Measurements from ENCODE around the gene CCDC12.

CCDC12 gene

DNA sequence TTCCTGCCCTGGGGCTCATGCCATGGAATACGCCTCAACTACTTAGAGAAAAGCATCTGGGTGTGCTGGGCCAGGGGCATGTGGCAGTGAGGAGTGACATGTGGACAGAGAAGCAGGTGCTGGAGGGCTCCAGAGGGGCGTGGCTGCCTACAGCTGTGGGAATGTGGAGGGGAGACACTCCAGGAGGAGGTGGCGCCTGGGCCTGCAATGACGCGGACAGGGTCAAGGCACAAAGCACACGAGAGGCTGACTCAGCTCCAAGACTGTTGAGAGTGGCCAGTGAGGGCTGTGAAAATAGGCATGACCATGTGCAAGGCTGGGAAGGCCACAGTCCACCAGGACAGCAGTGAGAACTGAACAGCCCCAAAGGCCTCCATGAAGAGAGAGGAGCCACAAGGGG lies 50.5 kb downstream of the CCDC12 start:
- Histone ChIP-seq H3K36me3 (ENCODE audit: control insufficient read depth in 1 of 2, insufficient read depth in 2 of 2, low read length in 2 of 2) (peaks cover 30 to 51% of the 10 kb centered on the region in 2 donors), H3K4me1 (ENCODE audit: control insufficient read depth in 1 of 2, insufficient read depth in 2 of 2, low read length in 2 of 2) (peaks cover 50 to 56% of the 10 kb centered on the region in 2 donors), H3K27ac (ENCODE audit: low read depth, low read length) (no peak overlapping the region), H3K9me3 (ENCODE audit: control insufficient read depth in 1 of 2, low read length in 2 of 2) (no peaks in the 10 kb centered on the region), H3K27me3 (ENCODE audit: control insufficient read depth in 1 of 2, insufficient read depth in 2 of 2, low read length in 2 of 2) (no peaks in the 10 kb centered on the region), H3K4me3 (ENCODE audit: low read depth in 1 of 2, low read length in 2 of 2) (no peak overlapping the region), H3K9ac (ENCODE audit: low read depth in 1 of 2, low read length in 2 of 2) (peak overlapping the region in 1 of 2 donors; percentile 44)

DNA sequence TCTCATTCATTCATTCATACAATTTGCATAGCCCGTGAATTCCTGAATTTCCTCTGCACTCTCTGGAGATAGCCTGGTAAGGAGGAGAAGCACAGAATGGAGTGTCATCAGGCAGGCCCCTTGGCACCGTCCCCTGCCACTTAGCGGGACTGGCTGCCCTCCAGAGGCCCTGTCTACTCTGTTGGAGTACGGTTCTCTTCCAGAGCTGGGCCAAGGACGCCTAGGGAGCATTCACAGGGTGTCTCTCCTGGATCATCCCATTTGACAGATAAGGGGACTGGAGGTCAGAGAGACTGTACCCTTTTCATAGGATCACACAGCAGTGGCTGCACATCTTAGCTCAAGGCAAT lies 51.0 kb downstream of the CCDC12 start:
- no peaks in the 10 kb centered on the region for H3K9me3 ChIP-seq (ENCODE audit: control insufficient read depth in 1 of 2, low read length in 2 of 2)
- no peak overlapping the region for H3K4me3 ChIP-seq (ENCODE audit: low read depth in 1 of 2, low read length in 2 of 2)
- peaks cover 45 to 51% of the 10 kb centered on the region in 2 donors for H3K4me1 ChIP-seq (ENCODE audit: control insufficient read depth in 1 of 2, insufficient read depth in 2 of 2, low read length in 2 of 2)
- no peaks in the 10 kb centered on the region for H3K27me3 ChIP-seq (ENCODE audit: control insufficient read depth in 1 of 2, insufficient read depth in 2 of 2, low read length in 2 of 2)
- H3K9ac ChIP-seq (ENCODE audit: low read depth in 1 of 2, low read length in 2 of 2), result no peak overlapping the region
- peaks cover 35 to 56% of the 10 kb centered on the region in 2 donors for H3K36me3 ChIP-seq (ENCODE audit: control insufficient read depth in 1 of 2, insufficient read depth in 2 of 2, low read length in 2 of 2)
- H3K27ac ChIP-seq (ENCODE audit: low read depth, low read length), result no peak overlapping the region

DNA sequence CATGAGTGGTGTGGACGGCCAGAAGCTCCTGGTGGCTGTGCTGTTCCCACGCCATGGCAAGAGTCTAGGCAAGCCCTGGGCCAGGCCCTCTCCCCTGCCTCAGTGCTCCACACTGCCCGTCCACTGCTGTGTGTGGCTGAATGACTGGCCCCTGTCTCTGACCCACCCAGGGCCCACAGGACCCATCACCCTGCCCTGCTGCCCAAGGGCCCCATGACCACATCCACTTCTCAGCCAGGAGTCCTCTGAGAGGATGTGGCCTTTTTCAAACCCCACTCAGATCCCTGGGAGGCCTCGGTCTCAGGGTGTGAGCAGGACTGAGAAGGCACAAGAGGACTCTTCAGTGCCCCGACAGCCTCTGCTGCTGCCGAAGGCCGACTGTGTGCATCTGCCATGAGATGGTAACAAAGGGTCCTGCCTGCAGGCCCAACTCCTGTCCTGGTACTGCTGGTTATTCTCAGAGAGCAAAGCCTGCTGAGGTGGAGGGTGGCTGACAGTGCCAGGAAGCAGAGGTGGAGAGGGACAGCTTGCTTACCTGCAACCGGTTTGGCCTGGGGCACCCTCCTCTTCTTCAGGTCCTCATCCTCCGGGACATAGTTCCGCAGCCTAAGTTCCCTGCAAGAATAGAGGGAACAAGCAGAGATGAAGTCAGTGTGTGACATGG lies 51.5 kb downstream of the CCDC12 start:
- H3K4me3 ChIP-seq (ENCODE audit: low read depth in 1 of 2, low read length in 2 of 2), result no peak overlapping the region
- H3K4me1 ChIP-seq (ENCODE audit: control insufficient read depth in 1 of 2, insufficient read depth in 2 of 2, low read length in 2 of 2), result peaks cover 40 to 46% of the 10 kb centered on the region in 2 donors
- no peaks in the 10 kb centered on the region for H3K9me3 ChIP-seq (ENCODE audit: control insufficient read depth in 1 of 2, low read length in 2 of 2)
- H3K27me3 ChIP-seq (ENCODE audit: control insufficient read depth in 1 of 2, insufficient read depth in 2 of 2, low read length in 2 of 2), result no peaks in the 10 kb centered on the region
- peaks cover 40 to 61% of the 10 kb centered on the region in 2 donors for H3K36me3 ChIP-seq (ENCODE audit: control insufficient read depth in 1 of 2, insufficient read depth in 2 of 2, low read length in 2 of 2)
- no peak overlapping the region for H3K27ac ChIP-seq (ENCODE audit: low read depth, low read length)
- no peak overlapping the region for H3K9ac ChIP-seq (ENCODE audit: low read depth in 1 of 2, low read length in 2 of 2)

DNA sequence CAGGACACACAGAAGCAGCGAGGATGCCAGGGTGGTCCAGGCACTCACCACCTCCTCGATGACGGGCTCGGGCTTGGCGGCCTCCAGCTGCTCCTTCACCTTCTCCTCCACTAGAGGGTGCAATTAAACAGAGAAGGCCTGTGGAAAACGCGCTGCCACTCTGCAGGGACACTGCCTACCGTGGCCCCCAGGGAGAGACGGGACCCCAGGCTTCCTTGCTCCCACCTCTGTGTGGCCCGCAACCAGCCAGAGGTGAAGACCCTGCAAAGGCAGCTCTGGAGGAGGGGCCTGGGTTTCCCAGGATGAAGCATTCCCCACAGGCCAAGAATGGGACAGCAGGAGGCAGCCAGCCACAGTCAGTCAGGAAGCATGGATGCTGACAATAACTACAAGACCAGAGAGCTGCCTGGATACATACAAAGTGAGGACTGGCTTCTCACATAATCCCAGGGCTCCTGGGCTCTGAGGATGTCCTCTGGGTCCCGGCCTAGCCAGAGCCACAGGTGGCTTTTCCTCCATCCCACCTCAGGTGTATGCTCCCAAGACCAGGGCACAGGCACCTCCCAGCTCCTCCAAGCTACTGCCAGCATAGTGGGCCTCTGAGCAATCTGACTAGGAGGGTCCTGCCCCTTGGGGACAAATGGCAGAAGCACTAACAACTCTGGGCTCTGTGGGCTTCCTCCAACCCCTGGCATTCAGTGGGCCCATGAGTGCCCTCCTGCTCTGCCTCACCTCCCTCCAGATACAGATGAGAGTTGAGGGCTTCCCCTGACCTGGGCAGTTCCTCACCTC lies 52.8 kb downstream of the CCDC12 start:
- Histone ChIP-seq H3K27me3 (ENCODE audit: control insufficient read depth in 1 of 2, insufficient read depth in 2 of 2, low read length in 2 of 2) (no peaks in the 10 kb centered on the region), H3K9me3 (ENCODE audit: control insufficient read depth in 1 of 2, low read length in 2 of 2) (no peaks in the 10 kb centered on the region), H3K9ac (ENCODE audit: low read depth in 1 of 2, low read length in 2 of 2) (no peak overlapping the region), H3K27ac (ENCODE audit: low read depth, low read length) (no peak overlapping the region), H3K4me1 (ENCODE audit: control insufficient read depth in 1 of 2, insufficient read depth in 2 of 2, low read length in 2 of 2) (peaks cover 30 to 36% of the 10 kb centered on the region in 2 donors), H3K4me3 (ENCODE audit: low read depth in 1 of 2, low read length in 2 of 2) (no peak overlapping the region), H3K36me3 (ENCODE audit: control insufficient read depth in 1 of 2, insufficient read depth in 2 of 2, low read length in 2 of 2) (peaks cover 43 to 70% of the 10 kb centered on the region in 2 donors)

DNA sequence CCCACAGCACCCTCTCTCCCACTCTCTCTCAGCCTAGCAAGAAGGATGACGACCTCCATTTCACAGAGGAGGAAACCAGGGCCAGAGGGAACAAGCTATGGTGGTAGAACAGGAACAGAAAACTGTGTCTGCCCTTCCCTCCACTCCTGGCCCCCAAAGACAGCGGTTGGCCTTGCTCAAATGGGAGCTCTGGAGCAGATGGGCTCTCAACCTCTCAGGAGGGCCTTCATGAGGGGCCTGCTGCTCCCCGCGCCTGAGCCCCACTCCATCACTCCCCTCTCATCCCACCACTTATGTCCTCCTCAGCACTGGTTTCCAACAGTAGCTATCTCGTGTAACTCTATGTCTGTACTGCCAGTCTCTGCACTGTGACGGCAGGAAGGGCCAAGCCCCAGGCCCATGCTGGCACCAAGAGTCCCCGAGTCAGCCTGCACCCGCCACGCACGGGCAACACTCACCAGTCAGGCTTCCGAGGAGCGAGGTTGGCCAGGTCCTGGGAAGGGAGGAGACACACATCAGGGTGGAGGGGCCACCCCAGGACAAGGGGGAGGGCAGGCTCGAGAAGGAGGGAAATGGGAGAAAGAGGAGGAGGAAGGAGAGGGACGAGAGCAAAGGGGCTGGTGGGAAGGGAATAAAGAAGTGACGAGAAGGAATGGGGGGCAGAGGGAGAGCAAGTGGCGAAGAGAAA lies 53.5 kb downstream of the CCDC12 start:
- H3K27me3 ChIP-seq (ENCODE audit: control insufficient read depth in 1 of 2, insufficient read depth in 2 of 2, low read length in 2 of 2), result no peaks in the 10 kb centered on the region
- H3K36me3 ChIP-seq (ENCODE audit: control insufficient read depth in 1 of 2, insufficient read depth in 2 of 2, low read length in 2 of 2), result peaks cover 45 to 73% of the 10 kb centered on the region in 2 donors
- H3K9ac ChIP-seq (ENCODE audit: low read depth in 1 of 2, low read length in 2 of 2), result no peak overlapping the region
- no peaks in the 10 kb centered on the region for H3K9me3 ChIP-seq (ENCODE audit: control insufficient read depth in 1 of 2, low read length in 2 of 2)
- H3K4me3 ChIP-seq (ENCODE audit: low read depth in 1 of 2, low read length in 2 of 2), result no peak overlapping the region
- H3K4me1 ChIP-seq (ENCODE audit: control insufficient read depth in 1 of 2, insufficient read depth in 2 of 2, low read length in 2 of 2), result peaks cover 24 to 30% of the 10 kb centered on the region in 2 donors
- no peak overlapping the region for H3K27ac ChIP-seq (ENCODE audit: low read depth, low read length)

DNA sequence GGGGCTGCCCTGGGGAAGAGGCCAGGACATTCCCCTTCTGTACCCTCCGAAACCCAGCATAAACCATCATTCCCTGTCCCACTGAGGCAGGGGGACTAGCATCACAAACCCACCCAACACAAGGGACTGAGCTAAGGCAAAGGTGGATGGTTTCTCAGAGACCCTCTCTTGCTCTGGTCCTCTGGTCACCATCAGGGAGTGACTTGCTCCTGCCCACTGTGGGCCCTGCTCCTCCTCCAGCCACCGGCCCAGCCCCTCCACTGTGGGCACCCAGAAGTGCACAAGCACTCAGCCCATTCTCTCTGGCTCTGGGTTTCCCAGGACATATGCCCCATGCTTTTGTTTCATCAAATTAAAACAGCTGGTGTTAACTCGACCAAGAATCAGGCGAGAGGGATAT lies 54.1 kb downstream of the CCDC12 start:
- Histone ChIP-seq H3K27me3 (ENCODE audit: control insufficient read depth in 1 of 2, insufficient read depth in 2 of 2, low read length in 2 of 2) (no peaks in the 10 kb centered on the region), H3K9ac (ENCODE audit: low read depth in 1 of 2, low read length in 2 of 2) (no peak overlapping the region), H3K4me1 (ENCODE audit: control insufficient read depth in 1 of 2, insufficient read depth in 2 of 2, low read length in 2 of 2) (peaks cover 19 to 24% of the 10 kb centered on the region in 2 donors), H3K4me3 (ENCODE audit: low read depth in 1 of 2, low read length in 2 of 2) (no peak overlapping the region), H3K27ac (ENCODE audit: low read depth, low read length) (no peak overlapping the region), H3K9me3 (ENCODE audit: control insufficient read depth in 1 of 2, low read length in 2 of 2) (no peaks in the 10 kb centered on the region), H3K36me3 (ENCODE audit: control insufficient read depth in 1 of 2, insufficient read depth in 2 of 2, low read length in 2 of 2) (peaks cover 45 to 78% of the 10 kb centered on the region in 2 donors)

DNA sequence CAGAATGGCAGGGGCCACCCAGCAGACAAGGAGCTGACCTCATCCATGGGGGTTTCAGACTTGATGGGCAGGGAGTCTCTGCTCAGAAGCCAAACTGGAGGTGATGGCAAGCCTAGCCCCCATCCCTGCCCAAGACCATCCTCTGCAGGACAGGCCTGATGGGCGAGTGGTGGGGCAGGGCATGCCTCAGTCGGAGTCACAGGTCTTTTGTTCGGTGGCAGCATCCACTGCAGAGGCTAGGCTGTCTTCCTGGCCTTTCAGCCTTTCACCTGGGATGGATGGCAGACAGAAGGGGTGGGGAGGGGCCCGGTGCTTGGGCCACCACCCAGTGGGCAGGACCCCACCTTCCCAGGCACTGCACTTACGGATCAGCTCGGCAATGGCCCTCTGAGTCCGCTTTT lies 54.7 kb downstream of the CCDC12 start:
- Histone ChIP-seq H3K4me1 (ENCODE audit: control insufficient read depth in 1 of 2, insufficient read depth in 2 of 2, low read length in 2 of 2) (peaks cover 13 to 18% of the 10 kb centered on the region in 2 donors), H3K4me3 (ENCODE audit: low read depth in 1 of 2, low read length in 2 of 2) (no peak overlapping the region), H3K9ac (ENCODE audit: low read depth in 1 of 2, low read length in 2 of 2) (no peak overlapping the region), H3K27me3 (ENCODE audit: control insufficient read depth in 1 of 2, insufficient read depth in 2 of 2, low read length in 2 of 2) (no peaks in the 10 kb centered on the region), H3K9me3 (ENCODE audit: control insufficient read depth in 1 of 2, low read length in 2 of 2) (no peaks in the 10 kb centered on the region), H3K36me3 (ENCODE audit: control insufficient read depth in 1 of 2, insufficient read depth in 2 of 2, low read length in 2 of 2) (peaks cover 49 to 83% of the 10 kb centered on the region in 2 donors), H3K27ac (ENCODE audit: low read depth, low read length) (no peak overlapping the region)

DNA sequence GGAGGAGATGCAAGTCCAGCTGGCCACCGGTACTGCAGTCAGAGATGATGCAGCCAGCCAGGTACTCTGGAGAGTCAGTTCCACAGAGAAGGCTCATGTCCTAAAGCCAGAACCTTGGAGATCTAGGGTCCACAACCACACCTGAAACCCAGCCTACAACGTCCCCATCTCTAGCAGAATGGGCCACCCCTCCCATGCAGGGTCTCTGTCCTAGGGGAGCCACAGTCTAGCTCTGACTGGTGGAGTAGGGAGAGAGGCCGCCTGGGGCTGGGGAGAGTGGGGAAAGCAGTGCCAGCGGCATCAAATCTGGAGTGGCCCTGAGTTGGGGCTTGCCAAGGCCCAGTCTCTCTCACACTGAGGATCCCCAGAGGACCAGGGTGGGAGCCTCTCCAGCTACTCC lies 55.5 kb downstream of the CCDC12 start:
- Histone ChIP-seq H3K36me3 (ENCODE audit: control insufficient read depth in 1 of 2, insufficient read depth in 2 of 2, low read length in 2 of 2) (peaks cover 49 to 79% of the 10 kb centered on the region in 2 donors), H3K27ac (ENCODE audit: low read depth, low read length) (no peak overlapping the region), H3K27me3 (ENCODE audit: control insufficient read depth in 1 of 2, insufficient read depth in 2 of 2, low read length in 2 of 2) (no peaks in the 10 kb centered on the region), H3K4me1 (ENCODE audit: control insufficient read depth in 1 of 2, insufficient read depth in 2 of 2, low read length in 2 of 2) (peaks cover 5 to 10% of the 10 kb centered on the region in 2 donors), H3K9me3 (ENCODE audit: control insufficient read depth in 1 of 2, low read length in 2 of 2) (no peaks in the 10 kb centered on the region), H3K9ac (ENCODE audit: low read depth in 1 of 2, low read length in 2 of 2) (no peak overlapping the region), H3K4me3 (ENCODE audit: low read depth in 1 of 2, low read length in 2 of 2) (no peak overlapping the region)

DNA sequence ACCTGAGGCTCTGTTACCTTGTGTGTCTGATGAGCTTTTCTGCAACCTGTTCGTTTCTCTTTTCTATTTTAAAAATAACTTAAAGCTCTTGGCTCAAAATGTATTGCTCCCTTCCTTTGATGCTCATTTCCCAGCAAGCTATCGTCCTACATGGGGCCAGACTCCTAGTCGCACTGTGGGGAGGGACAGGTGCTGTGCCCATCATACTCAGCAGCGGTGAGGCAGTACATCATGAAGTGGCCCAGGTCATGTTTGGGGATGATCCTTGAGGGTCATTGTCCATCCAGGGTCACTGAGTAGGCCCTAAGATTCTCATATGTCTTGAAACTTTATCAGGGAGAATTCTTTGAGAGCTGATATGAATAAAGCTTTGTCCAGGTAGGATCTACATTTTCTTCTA lies 57.9 kb downstream of the CCDC12 start:
- peaks cover 41 to 63% of the 10 kb centered on the region in 2 donors for H3K36me3 ChIP-seq (ENCODE audit: control insufficient read depth in 1 of 2, insufficient read depth in 2 of 2, low read length in 2 of 2)
- no peak overlapping the region for H3K27ac ChIP-seq (ENCODE audit: low read depth, low read length)
- no peaks in the 10 kb centered on the region for H3K9me3 ChIP-seq (ENCODE audit: control insufficient read depth in 1 of 2, low read length in 2 of 2)
- no peak overlapping the region for H3K4me3 ChIP-seq (ENCODE audit: low read depth in 1 of 2, low read length in 2 of 2)
- H3K9ac ChIP-seq (ENCODE audit: low read depth in 1 of 2, low read length in 2 of 2), result no peak overlapping the region
- H3K4me1 ChIP-seq (ENCODE audit: control insufficient read depth in 1 of 2, insufficient read depth in 2 of 2, low read length in 2 of 2), result peaks cover 0 to 3% of the 10 kb centered on the region in 2 donors
- no peaks in the 10 kb centered on the region for H3K27me3 ChIP-seq (ENCODE audit: control insufficient read depth in 1 of 2, insufficient read depth in 2 of 2, low read length in 2 of 2)

DNA sequence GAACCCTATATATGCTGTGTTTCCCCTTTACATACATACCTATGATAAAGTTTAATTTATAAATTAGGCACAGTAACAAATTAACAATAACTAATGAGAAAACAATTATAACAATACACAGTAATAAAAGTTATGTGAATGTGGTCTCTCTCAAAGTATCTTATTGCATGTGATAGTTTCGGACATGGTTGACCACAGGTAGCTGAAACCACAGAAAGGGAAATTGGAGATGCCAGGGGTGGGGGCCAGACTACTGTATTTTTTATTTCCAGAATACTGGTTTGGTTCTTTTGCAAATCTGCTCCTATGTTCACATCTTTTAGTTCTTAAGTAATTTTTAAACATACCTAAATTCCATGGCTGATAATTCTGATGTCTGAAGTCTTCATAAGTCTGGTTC lies 58.3 kb downstream of the CCDC12 start:
- Histone ChIP-seq H3K9me3 (ENCODE audit: control insufficient read depth in 1 of 2, low read length in 2 of 2) (no peaks in the 10 kb centered on the region), H3K9ac (ENCODE audit: low read depth in 1 of 2, low read length in 2 of 2) (no peak overlapping the region), H3K36me3 (ENCODE audit: control insufficient read depth in 1 of 2, insufficient read depth in 2 of 2, low read length in 2 of 2) (peaks cover 38 to 60% of the 10 kb centered on the region in 2 donors)

More for the DNA sequence above, 58.3 kb downstream of the CCDC12 start:
- no peaks in the 10 kb centered on the region for H3K27me3 ChIP-seq (ENCODE audit: control insufficient read depth in 1 of 2, insufficient read depth in 2 of 2, low read length in 2 of 2)
- no peak overlapping the region for H3K27ac ChIP-seq (ENCODE audit: low read depth, low read length)
- peaks cover 0 to 6% of the 10 kb centered on the region in 2 donors for H3K4me1 ChIP-seq (ENCODE audit: control insufficient read depth in 1 of 2, insufficient read depth in 2 of 2, low read length in 2 of 2)
- H3K4me3 ChIP-seq (ENCODE audit: low read depth in 1 of 2, low read length in 2 of 2), result no peak overlapping the region

All from duodenal mucosa (tissue), 2 donors.